Measurements from ENCODE around the gene RELB.

The RELB gene

DNA sequence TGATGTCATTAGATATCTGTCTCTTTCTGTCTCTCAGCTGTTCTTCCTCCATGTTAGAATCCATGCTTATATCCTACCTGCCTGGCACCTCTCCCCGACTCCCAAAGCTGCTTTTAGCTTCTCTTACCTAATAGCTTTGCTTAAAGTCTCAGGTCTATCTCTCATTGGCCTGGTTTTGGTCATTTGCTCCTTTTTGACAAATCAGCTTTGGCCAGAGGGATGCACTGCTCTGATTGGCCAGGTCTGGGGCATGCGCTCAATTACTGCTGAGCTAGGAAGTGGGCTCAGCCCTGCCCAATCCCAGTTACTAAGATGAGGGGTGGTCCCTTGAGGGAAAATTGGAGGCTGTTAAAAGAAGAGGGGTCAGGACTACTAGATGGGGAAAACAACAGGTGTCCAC lies 26.1 kb downstream of the RELB start:
- DNase-seq, result no peak

DNA sequence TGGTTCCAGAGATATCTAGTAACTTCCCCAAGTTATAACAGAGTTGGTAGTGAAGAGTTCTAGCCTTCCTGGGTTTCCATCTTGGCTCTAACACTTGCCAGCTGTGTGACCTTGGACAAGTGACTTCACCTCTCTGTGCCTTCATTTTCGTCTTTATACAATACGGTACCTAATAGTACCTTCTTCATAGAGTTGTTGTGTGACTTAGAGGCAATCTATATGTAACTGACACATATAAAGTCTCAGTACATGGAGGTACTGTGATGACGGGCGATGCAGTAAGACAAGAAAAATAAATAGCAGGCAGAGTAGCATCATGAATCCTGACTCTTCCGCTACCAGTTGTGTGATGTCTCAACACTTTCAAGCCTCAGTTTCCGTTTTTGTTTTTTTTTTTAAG lies 29.6 kb downstream of the RELB start:
- DNase-seq, result no peak

DNA sequence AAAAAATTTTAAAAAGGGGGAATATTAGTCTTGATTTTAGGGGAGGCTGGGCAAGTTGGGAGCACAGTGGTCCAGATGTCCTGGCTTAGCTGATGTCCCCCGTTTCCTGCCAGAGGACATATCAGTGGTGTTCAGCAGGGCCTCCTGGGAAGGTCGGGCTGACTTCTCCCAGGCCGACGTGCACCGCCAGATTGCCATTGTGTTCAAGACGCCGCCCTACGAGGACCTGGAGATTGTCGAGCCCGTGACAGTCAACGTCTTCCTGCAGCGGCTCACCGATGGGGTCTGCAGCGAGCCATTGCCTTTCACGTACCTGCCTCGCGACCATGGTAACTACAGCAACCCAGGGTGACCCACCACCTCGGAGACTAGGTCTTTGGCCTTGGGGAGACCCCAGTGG lies 31.2 kb downstream of the RELB start:
- DNase-seq, result no peak

DNA sequence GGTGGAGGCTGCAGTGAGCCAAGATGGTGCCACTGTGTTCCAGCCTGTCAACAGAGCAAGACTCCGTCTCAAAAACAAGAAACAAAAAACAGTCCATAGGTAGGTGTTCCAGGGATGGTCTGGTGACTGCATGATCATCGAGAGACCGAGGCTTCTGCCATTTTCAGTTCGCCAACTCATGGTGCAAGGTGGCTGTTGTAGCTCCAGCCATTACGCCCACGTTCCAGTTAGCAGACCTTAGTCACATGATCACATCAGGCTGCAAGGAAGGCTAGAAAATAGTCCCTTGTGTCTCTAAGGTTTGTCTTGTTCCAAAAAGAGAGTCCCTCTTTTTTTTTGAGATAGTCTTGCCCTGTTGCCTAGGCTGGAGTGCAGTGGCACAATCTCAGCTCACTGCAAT lies 34.5 kb downstream of the RELB start:
- no peak for DNase-seq

DNA sequence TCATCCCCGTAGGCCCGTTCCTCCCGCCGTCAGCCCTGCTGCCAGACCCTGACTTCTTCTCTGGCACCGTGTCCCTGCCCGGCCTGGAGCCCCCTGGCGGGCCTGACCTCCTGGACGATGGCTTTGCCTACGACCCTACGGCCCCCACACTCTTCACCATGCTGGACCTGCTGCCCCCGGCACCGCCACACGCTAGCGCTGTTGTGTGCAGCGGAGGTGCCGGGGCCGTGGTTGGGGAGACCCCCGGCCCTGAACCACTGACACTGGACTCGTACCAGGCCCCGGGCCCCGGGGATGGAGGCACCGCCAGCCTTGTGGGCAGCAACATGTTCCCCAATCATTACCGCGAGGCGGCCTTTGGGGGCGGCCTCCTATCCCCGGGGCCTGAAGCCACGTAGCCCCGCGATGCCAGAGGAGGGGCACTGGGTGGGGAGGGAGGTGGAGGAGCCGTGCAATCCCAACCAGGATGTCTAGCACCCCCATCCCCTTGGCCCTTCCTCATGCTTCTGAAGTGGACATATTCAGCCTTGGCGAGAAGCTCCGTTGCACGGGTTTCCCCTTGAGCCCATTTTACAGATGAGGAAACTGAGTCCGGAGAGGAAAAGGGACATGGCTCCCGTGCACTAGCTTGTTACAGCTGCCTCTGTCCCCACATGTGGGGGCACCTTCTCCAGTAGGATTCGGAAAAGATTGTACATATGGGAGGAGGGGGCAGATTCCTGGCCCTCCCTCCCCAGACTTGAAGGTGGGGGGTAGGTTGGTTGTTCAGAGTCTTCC lies 36.3 kb downstream of the RELB start:
- no peak for DNase-seq

DNA sequence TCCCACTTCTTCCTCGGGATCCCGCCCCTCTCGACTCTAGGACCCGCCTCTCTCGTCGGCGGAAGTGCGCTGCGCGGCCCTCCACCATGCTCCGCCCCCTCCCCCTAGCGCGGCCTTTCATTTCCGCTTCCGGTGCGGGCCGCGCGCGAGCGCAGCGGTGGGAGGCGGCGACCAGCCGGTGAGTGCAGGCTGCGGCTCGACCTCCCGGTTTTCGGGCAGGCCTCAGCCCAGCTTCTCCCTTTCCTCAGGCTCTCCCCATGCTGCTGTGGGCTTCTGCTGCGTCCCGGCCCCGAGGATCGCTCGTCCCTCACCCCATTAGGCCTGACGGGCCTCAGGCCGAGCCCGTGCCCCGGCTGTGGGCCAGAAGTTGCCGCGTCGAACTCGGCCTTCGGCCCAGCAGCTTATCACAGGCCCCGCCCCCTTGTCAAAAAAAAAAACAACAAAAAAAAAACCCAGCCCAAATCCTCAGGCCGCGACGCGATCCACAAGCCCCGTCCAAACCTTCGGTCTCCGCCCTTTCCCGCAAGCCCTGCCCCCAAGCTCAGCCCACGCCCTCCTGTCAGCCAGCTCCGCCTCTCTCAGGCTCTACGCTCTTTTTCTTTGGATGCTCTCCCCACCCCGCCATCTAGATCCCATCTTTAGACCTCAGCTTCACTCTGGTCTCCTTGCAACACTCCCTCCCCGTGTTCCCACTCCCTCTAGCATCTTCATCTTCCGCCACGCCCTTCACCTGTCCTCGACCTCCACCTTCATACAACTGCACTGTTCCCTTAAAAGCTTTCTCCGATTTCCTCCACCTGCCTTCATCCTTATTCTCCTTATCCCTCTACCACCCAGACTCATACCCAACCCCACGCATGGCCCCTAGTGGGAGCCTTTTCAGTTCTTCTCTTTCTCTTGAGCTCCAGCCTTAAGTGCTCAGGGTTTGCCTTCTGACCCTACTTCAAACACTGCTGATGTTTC lies 37.9 kb downstream of the RELB start, which contains the start of gene CLASRP:
CLASRP (plus strand) TSS at position 115 of the 963 bp plus-strand sequence. CDS start 1,168 bp downstream, outside the sequence.
- DNase-seq, result peak; percentile 94 to 97 (median 96)

DNA sequence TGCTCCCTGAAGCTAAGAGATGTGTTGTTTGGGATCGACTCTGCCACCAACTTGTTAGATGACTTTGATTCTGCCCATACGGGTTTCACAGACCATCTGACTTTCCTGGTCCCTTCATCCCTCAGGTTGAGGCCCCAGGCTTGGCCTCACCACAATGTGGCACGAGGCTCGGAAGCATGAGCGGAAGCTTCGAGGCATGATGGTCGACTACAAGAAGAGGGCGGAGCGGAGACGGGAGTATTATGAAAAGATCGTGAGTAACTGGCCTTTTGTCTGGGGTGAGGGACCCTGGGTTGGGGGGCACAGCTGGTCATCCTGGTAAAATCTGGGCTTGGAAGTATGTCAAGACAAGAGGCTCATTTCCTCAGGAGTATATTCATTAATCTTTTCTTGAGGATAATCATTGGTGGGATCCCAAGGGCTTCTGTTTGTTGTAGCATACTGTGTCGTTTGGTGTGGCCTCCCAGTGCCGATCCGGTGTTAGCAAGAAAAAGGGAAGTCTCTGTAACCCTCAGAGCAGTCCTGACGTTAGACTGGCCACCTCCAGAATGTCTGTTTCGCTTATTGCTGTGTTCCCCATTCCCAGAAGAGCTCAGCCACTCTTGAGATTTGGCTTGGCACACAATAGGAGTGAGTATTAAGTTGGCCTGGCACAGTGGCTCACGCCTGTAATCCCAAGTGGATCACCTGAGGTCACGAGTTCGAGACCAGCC lies 39.0 kb downstream of the RELB start:
- DNase-seq, result peak; percentile 83 to 91 (median 84)

DNA sequence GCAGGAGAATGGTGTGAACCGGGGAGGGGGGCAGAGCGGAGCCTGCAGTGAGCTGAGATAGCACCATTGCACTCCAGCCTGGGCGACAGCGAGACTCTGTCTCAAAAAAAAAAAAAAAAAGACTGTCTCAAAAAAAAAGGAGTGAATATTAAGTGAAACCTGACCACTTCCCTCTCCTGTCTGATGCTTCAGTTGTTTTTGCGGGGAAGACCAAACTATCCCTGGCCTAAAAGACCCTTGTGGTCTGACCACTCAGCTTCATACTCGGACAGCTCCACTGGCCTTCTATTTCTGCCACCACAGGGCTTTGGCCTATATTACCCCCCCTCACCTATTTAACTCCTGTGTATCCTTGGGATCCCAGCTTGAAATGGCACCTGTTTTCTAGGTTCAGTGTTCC lies 39.9 kb downstream of the RELB start:
- DNase-seq, result no peak

DNA sequence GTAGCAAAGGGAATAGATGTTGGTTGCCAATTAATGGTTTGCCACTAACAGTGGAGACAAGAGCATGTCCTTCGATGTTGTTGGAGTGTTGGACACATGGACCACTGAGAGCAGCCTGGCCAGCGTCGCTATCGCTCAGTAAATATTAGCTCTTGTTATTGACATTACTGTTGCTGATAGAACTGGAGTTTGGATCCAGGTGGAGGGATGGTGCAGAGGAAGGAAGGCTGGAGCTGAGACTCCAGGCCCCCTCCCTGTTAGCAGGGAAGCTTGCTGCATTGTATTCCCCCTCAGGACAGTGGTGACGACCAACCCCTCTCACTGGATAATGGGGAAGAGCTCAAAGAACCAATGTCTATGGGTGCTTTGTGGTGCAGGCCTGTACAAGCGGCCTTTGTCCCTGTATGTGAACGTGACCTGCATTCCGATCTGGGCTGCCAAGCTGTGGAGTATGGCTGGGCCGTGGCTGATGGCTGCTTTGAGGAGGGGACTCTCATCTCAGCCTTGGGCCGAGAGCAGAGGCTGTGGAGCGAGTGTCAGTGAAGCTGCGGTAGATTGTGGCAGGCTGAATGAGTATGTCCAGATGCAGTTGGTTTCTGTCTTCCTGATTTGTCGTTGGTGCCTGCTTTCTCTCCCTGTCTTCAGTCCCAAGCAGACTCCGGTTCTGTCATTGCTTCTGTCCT lies 44.5 kb downstream of the RELB start:
- no peak for DNase-seq

DNA sequence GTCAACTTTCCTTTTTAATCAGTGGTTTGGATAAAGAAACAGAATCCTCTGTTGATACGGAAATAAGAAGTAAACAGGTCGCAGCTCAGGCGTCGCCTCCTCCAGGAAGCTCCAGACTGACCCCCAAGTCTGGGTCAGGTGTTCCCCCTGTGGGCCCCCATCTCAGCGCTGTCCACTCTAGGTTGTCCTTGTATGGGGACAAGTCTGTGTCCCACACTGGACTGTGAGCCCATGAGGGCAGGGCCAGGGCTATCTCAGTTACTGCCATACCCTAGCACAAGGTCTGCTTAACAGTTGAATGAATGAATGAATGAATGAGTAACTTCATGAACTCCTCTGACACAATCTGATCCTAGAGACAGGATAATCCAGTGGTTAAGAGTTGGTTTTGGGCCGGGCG lies 45.1 kb downstream of the RELB start:
- DNase-seq, result no peak

DNA sequence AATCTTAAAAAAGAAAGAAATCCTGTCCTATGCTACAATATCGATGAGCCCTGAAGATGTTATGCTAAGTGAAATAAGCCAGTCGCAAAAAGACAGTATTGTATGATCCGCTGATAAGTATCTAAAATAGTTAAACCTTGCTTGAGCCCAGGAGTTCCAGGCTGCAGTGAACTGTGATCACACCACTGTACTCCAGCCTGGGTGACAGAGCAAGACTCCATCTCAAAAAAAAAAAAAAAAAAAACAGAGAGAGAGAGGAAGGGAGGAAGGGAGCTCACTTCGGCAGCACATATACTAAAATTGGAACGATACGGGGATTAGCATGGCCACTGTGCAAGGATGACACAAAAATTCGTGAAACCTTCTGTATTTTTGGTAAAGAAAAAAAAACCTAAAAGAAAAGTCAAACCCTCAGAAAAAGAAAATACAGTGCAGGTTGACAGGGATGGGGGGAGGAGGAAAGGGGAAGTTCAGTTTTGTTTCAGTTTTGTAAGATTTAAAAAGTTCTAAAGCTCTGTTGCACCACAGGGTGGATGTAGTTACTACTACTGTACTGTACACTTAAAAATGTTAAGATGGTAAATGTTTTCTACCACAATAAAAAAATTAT lies 46.0 kb downstream of the RELB start:
- DNase-seq, result peak; percentile 48 to 64 (median 64)

DNA sequence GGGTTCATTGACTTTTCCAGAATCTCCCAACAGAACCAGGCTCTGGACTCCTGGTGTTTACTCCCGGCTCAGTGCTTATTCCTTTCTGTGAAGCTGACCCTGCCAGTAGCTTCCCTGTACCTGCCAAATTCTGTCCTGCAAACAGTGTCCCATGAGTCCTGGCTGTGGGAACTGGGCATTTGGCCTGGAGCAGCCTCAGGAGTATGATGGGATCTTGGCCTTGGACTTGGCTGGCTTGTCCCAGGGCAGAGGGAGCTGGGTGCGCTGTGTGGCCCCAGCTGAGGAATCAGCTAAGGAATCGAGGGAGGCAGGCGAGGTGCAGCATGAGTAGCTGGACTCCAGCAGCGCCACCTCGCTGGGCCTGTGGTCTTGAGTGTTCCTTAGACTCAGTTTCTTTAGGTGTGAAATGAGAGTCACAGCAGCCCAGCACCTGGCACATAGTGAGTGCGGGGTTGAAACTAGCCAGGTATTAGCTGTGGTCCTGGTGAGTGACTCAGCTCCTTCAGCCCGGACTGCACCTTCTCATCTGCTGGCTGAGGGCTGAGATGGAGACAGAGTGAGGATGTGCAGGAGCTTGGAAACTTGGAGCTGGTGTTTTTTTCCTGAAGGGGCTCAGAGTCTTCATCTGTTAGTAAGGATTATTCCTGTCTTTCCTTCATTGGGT lies 47.9 kb downstream of the RELB start:
- no peak for DNase-seq

DNA sequence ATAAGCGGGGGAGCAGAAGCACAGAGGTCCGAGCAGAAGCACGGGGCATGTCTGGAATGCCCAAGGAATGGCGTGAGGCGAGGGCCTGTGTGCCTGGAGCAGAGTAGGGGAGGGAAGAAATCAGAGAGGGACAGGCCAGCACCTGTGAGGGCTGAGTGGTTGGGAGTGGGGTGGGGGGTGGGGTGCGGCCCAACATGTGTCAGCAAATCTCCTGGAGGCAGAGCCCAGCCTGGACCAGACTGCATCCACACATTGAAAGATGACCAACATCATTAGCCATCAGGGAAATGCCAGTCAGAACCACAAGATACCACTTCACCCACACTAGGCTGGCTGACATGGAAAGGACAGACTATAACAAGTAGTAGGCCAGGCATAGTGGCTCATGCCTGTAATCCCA lies 48.8 kb downstream of the RELB start:
- no peak for DNase-seq

DNA sequence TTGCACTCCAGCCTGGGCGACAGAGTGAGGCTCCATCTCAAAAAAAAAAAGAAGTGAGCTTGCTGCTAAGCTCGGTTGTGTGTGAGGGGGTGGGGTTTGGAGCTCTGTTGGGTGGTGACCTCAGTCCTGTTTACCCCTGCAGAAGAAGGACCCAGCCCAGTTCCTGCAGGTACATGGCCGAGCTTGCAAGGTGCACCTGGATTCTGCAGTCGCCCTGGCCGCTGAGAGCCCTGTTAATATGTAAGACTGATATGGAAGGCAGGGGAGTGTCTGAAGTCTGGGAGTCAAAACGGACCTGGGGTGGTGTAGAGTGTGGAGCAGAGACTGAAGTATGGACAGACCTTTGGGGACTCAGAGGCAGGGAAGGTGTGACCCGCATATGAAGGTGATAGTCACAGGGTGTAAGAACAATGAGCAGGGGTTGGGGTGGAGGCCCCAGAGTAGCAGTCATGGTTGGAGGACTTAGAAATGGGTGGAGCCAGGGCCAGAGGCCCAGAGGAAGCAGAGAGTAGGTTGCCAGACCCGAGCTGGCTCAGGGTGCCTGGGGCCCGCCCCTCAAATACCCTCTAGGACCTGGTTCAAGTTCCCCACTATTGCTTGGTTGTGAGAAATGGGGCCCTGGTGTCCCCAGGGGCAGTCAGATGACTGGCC lies 50.8 kb downstream of the RELB start:
- no peak for DNase-seq

DNA sequence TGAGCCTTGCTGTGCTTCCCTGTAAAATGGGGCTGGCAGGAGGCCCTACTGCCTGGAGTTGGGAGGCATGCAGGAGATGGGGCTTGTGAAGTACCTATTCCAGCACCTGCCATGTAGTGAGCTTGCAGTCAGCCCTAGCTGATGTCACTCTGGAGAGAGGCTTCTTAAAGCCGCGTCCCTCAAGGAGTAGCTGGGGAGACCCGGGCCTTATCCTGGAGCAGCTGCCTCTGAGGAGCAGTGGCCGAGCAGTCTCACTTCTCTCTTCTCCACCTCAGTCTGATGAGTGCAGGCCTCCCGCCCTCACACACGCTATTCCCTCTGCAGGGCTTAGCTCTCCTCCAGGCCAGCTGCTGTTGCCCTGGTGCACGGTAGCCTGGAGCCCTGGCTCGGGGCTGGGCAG lies 55.6 kb downstream of the RELB start:
- DNase-seq, result no peak

DNA sequence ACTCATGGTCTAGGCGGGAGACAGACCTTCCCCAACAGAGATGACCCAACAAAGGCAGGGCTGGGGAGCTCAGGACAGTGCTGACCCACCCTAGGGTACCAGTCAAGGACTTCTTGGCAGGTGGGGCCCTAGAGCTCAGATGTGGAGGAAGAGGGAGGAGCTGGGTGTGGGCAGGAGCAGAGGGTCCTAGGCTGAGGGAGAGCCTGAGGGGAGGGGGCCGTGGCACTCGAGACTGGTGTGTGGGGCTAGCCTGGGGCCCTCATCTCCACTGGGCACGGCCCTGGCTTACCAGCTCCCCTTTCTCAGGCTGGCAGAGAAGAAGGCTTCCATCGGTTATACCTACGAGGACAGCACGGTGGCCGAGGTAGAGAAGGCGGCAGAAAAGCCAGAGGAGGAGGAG lies 56.2 kb downstream of the RELB start:
- DNase-seq, result no peak

DNA sequence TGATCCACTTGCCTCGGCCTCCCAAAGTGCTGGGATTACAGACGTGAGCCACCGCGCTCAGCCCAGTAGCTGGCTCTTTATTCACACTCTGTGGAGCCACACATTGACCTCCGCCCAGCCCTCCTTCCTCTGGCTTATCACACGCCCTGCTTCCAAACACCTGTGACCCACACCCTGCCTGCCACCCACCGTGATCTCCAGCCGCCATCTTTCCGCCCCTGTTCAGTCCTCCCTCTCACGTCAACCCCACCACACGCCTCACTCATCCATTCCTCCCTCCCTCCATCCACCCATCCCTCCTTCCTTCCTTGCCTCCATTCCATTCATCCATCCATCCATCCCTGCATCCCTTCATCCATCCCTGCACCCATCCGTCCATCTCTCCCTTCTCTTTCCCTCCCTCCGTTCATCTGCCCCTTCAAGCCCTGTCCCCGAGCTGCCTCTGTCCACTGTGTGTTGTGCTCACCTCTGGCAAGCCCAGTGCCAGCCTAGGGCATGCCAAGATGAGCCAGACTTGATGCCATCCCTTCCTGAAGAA lies 57.4 kb downstream of the RELB start:
- DNase-seq, result no peak

DNA sequence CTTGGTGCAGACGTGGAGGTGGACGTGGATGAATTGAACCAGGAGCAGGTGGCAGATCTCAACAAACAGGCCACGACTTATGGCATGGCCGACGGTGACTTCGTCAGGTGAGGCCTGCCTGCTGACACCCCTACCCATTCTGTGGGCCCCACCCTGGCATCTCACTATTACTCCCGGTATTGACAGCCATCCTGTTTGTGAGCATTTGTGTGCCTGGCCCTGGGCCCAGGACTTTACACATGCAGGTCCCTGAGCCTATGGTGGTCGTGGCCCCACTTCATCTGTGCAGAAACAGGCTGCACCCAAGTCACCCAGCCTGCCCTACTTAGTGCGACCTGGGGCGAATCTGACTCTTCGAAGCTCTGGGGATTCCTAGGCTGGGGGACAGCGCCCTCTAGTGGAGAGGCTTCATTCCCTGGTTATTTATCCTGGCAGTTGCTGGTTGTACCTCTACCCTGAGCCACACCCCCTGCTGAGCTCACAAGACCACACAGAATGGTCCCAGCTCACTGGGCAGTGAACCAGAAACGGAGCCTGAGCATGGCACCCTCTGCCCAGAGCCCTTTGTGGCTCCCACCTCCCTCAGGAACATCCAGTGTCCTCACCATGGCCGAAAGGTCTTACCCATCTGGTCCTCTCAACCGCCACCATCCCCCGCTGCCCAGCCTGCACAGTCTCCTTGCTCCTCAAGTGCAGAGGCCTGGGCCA lies 58.1 kb downstream of the RELB start:
- peak; percentile 86 to 92 (median 91) for DNase-seq

DNA sequence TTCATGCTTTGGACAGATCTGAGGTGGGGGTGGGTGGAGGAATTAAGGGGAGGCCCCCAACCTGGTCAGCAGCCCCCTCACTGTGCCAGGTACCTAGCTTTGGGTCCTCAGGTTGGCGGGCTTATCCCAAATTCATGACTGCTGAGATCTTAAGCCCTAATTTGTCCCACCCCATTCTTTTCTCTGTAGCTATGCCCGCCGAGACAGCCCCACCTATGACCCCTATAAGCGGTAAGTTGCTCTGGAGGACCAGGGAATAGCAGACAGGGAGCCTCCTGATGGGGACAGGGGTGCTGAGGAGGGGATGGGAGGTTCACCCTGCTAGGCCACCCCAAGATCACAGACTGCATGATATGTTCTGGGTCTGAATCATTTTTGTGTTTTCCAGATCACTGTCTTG lies 60.7 kb downstream of the RELB start:
- DNase-seq, result no peak

All from suppressor macrophage treated with lipopolysaccharide for 1 hour (primary cell).